OCI-LY3 (cell line): ENCODE measurements around the gene CAPN10.

Experiments
- EZH2phosphoT487 ChIP-seq: fragments of 200-600 bp; shearing (Covaris generic); IDR thresholded peaks from 2 replicates; pipeline ENCODE4 v1.6.1; 2018; ENCODE audit warnings: antibody characterized with exemption, mixed run types, low read depth
- TF ChIP-seq, protein P1 (sequence below): fragments of 200-600, 300-600 bp; sonication (generic); IDR thresholded peaks from 2 replicates; pipeline ENCODE4 v1.5.1; 2014; ENCODE audit warnings: antibody characterized with exemption, low read length, low read depth

DNA sequence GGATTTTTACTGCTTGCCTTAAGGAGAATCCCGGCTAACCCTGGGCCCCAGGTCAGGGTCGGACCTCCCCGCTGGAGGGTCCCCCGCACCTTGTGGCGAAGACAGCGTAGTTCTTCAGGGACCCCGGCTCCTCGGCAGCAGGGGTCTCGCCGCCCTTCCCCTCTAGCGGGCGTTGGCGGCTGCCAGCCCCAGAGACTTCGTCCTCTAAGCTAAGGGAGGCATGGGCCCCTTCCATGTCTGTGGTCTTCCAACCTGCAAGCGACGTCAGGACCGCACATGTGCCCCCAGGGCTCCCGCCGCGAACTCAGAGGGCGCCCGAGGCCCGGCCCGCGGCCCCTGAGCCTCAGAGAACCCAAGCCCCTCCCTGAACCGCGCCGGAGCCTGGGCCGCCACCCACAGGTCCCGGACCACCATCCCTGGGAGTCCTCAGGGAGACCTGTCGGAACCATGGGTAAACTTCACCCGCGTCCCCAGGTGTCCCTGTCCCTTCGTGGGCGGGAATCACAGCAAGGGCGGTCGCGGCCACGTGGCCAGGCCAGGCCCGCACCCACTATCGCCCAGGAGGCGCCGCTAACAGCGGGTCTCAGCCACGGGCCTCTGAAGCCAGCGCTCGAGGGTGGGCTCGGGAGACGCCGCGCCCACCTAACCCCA is 29.3 kb upstream of the CAPN10 start:
- TF ChIP-seq, protein P1, sequence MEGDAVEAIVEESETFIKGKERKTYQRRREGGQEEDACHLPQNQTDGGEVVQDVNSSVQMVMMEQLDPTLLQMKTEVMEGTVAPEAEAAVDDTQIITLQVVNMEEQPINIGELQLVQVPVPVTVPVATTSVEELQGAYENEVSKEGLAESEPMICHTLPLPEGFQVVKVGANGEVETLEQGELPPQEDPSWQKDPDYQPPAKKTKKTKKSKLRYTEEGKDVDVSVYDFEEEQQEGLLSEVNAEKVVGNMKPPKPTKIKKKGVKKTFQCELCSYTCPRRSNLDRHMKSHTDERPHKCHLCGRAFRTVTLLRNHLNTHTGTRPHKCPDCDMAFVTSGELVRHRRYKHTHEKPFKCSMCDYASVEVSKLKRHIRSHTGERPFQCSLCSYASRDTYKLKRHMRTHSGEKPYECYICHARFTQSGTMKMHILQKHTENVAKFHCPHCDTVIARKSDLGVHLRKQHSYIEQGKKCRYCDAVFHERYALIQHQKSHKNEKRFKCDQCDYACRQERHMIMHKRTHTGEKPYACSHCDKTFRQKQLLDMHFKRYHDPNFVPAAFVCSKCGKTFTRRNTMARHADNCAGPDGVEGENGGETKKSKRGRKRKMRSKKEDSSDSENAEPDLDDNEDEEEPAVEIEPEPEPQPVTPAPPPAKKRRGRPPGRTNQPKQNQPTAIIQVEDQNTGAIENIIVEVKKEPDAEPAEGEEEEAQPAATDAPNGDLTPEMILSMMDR = no peak
- TF ChIP-seq EZH2phosphoT487 = no peak
